SKM-1 treated with dmso at 0.1 percent for 144 hours (cell line): ENCODE results near the gene C12orf75.

Experiments used
- DNase-seq: peaks from one replicate; lab custom pipeline; 2025; ENCODE audit not compliant: unreplicated experiment; lab: John Stamatoyannopoulos, UW

C12orf75 gene

DNA sequence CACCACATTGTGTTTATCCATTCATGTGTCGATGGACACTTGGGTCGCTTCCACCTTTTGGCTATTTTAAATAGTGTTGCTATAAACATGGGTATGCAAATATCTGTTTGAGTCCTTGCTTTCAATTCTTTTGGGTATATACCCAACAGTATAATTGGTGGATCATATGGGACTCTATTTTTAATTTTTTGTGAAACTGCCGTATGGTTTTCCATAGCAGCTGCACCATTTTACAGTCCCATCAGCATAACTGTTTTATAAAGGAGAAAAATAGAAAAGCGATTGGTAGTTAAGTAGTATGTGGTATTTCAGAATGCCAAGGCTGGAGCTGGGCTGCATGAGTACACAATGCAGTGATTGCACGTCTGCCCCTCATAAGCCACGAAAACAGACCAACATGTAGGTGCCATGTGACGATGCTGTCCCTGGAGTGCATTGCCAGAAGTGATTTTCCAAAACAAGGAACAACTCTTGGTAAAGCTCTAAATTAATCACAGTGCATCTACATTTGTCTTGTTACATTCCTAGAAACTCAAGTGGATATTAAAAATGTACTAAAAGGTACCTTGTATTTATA lies 83.5 kb downstream of the C12orf75 start:
- DNase-seq = no peak

DNA sequence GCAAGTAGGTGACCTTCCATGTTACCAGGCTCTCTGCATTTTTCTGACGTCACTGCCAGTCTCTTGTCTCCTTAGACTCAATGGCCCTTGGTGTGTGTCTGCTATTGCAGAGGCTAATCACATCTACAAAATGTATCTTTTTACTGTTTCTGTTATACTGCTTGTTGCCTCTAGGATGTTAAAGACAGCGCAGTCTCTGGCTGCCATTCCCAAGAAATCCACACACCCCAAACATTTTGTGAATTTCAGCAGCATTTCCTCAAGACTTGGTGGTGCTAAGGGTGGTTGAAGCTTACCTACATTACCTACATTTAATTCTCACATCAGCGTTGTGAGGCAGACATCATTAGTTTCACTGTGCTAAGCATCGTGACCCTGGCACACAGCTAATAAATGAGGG lies 87.2 kb downstream of the C12orf75 start:
- DNase-seq = no peak

DNA sequence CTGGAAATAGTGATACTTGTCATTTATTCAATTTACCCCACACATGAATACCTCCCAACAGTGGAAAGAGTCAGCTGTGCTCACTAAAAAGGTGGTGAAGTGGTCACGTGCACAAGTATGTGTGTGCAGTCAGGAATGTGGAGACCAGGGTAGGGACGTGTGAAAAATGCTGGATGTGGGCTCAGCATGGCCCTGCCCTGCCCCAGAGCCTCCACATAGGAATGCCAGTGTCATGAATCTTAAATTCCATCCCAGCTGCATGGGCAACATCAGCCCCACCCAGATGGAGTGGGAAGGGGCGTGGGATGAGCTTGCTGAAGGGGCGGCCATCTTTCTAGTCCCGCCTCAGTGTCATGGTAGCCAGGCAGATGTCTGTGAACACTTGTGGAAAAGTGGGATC lies 87.7 kb downstream of the C12orf75 start:
- no peak for DNase-seq

DNA sequence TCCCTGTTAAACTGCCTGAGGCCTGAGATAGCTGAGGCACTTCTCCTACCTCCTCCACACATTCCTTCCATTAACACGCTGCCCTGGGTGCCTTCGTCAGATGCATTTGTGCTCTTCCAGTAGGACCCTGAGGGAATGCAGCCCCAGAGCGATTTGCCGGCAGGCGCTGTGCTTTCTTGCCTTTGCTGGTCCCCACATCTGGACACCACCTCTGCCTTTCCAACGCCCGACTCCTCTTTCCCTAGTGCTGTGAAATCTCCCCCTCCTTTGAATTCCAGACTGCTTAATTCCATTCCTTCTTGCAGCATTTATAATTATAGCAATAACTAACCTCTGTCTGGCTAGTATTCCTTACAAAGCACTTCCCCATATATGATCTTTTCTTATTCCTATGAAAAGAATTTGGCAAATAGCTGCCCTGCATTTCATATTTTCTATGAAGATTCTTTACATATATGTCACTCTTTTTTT lies 88.4 kb downstream of the C12orf75 start:
- no peak for DNase-seq

DNA sequence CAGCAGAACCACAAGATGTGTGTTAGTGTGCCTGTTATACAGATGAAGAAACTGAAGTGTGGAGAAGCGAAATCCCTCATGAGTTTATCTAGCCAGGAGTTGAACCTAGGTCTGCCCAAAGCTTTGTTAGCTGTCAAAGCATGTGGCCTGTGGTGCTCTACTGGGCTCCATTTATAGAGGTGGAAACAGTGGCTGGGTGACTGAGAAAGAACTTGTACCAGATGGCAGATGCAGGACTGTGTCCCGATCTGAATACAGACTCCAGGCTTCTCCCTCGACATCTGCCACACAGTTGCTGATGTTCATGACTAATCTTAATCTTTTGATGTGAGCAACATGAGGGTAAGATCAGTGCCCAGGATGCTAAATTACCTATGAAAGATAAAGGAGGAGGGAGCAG lies 89.1 kb downstream of the C12orf75 start:
- DNase-seq = no peak

DNA sequence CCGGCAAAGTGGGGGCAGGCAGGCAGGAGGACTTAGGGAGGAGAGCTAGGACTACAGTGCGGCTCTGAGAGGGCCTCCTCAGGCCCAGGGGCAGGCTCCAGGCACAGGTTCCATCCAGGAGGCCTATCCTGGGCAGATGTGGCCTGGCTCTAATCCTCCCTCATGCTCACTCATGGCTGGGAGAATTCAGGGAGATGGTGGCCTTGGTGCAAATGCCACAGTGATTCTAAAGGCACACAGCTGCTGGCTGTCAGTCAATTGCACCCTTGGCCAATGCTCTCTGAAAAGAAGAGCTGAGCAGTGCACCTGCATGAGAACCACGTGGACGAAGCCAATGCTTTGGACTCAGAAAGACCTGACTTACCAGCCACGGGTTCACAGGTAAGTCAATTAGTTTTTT lies 89.6 kb downstream of the C12orf75 start:
- DNase-seq = no peak

DNA sequence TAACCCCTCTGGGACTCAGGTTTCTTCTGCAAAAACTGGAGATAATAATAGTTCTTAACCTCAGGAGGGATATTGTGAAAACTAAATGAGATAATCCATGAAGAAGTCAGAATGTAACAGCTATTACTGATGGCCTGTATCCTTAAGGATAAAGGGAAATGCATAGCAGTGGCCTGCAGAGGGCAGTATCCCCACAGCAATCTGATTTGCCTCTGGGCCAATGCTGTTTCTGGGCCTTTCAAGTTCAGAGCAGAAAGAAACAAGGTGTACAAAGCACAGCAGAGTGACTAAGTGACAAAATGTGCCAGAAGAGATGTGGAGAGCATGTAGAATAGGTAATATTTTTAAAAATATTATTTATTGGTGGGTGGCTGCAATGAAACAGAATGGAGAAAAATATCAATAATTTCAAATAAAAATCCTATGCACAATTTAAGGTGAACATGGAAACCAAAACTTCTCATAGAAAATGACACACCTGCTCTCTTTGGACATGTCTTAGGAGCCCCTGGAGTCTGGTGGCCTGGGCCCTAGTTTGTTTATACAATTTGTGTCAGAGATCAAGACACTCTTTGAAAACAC lies 90.3 kb downstream of the C12orf75 start:
- DNase-seq = peak; percentile 17
